ENCODE results near the gene ZNF428.

DNA sequence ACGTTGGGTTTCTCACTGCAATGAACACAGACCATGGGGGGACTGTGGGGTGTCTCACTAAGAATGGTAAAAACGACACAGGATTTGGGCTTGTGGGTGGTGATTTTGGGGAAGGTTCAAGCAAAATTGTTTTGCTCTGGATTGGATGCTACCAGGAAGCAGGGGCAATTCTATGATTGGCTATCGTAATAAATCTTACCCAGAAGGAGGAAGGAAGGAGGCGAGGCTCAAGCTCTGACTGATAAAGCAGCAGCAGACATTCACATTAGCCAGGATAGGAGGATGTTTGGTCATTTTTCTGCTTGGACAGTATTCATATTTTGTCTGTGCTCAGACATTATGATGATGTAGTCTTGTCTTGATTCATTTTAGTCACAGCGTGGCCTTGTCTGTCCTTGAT, 21.6 kb downstream of the ZNF428 start:
- TF ChIP-seq, protein P1, sequence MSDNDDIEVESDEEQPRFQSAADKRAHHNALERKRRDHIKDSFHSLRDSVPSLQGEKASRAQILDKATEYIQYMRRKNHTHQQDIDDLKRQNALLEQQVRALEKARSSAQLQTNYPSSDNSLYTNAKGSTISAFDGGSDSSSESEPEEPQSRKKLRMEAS (IDR thresholded peaks at IDR 0.05): no peak
- TF ChIP-seq, protein P2, sequence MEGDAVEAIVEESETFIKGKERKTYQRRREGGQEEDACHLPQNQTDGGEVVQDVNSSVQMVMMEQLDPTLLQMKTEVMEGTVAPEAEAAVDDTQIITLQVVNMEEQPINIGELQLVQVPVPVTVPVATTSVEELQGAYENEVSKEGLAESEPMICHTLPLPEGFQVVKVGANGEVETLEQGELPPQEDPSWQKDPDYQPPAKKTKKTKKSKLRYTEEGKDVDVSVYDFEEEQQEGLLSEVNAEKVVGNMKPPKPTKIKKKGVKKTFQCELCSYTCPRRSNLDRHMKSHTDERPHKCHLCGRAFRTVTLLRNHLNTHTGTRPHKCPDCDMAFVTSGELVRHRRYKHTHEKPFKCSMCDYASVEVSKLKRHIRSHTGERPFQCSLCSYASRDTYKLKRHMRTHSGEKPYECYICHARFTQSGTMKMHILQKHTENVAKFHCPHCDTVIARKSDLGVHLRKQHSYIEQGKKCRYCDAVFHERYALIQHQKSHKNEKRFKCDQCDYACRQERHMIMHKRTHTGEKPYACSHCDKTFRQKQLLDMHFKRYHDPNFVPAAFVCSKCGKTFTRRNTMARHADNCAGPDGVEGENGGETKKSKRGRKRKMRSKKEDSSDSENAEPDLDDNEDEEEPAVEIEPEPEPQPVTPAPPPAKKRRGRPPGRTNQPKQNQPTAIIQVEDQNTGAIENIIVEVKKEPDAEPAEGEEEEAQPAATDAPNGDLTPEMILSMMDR (IDR thresholded peaks at IDR 0.05; ENCODE audit: low read depth, low read length, missing input control): no peak
- TF ChIP-seq YY1 (IDR thresholded peaks at IDR 0.05) (no peak), JUND (IDR thresholded peaks at IDR 0.05) (no peak), SP1 (IDR thresholded peaks at IDR 0.05) (no peak), NR2F2 (IDR thresholded peaks at IDR 0.05) (no peak), GABPA (IDR thresholded peaks at IDR 0.05 in 1 of 2, conservative IDR thresholded peaks at IDR 0.05 in 1 of 2) (no peak), RXRA (IDR thresholded peaks at IDR 0.05) (no peak), EGR1 (IDR thresholded peaks at IDR 0.05; ENCODE audit: low read depth in 2 of 2) (no peak), TAF1 (conservative IDR thresholded peaks at IDR 0.05) (no peak), RAD21 (IDR thresholded peaks at IDR 0.05) (no peak), HNF4G (IDR thresholded peaks at IDR 0.05) (no peak)
- TF ChIP-seq, protein P3, sequence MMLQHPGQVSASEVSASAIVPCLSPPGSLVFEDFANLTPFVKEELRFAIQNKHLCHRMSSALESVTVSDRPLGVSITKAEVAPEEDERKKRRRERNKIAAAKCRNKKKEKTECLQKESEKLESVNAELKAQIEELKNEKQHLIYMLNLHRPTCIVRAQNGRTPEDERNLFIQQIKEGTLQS (IDR thresholded peaks at IDR 0.05): no peak
- TF ChIP-seq, protein P4, sequence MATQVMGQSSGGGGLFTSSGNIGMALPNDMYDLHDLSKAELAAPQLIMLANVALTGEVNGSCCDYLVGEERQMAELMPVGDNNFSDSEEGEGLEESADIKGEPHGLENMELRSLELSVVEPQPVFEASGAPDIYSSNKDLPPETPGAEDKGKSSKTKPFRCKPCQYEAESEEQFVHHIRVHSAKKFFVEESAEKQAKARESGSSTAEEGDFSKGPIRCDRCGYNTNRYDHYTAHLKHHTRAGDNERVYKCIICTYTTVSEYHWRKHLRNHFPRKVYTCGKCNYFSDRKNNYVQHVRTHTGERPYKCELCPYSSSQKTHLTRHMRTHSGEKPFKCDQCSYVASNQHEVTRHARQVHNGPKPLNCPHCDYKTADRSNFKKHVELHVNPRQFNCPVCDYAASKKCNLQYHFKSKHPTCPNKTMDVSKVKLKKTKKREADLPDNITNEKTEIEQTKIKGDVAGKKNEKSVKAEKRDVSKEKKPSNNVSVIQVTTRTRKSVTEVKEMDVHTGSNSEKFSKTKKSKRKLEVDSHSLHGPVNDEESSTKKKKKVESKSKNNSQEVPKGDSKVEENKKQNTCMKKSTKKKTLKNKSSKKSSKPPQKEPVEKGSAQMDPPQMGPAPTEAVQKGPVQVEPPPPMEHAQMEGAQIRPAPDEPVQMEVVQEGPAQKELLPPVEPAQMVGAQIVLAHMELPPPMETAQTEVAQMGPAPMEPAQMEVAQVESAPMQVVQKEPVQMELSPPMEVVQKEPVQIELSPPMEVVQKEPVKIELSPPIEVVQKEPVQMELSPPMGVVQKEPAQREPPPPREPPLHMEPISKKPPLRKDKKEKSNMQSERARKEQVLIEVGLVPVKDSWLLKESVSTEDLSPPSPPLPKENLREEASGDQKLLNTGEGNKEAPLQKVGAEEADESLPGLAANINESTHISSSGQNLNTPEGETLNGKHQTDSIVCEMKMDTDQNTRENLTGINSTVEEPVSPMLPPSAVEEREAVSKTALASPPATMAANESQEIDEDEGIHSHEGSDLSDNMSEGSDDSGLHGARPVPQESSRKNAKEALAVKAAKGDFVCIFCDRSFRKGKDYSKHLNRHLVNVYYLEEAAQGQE (IDR thresholded peaks at IDR 0.05): no peak
